Occipital lobe (tissue), 2 donors: ENCODE results near the gene PMPCA. TPM values are rescaled to one million over a fixed set of nuclear protein-coding genes. Genes with fewer than 3 reads are reported as not detected.
"Not testable (repeated sequence)": the region's sequence is repeated elsewhere in the genome, so short reads cannot be mapped to it uniquely, and the experiment has no call there.

Source experiments
- DNase-seq: peaks from one replicate; lab custom pipeline; 2025; lab: John Stamatoyannopoulos, UW
- total RNA-seq: library from RNA; depleted of rRNA; stranded (reverse); fragments of >200 nt; gene quantifications from one replicate; pipeline ENCODE4 v1.2.3, GENCODE V29; 2014

The PMPCA gene
- total RNA-seq, 1 donor from 2014 or later, result 23.6 TPM

DNA sequence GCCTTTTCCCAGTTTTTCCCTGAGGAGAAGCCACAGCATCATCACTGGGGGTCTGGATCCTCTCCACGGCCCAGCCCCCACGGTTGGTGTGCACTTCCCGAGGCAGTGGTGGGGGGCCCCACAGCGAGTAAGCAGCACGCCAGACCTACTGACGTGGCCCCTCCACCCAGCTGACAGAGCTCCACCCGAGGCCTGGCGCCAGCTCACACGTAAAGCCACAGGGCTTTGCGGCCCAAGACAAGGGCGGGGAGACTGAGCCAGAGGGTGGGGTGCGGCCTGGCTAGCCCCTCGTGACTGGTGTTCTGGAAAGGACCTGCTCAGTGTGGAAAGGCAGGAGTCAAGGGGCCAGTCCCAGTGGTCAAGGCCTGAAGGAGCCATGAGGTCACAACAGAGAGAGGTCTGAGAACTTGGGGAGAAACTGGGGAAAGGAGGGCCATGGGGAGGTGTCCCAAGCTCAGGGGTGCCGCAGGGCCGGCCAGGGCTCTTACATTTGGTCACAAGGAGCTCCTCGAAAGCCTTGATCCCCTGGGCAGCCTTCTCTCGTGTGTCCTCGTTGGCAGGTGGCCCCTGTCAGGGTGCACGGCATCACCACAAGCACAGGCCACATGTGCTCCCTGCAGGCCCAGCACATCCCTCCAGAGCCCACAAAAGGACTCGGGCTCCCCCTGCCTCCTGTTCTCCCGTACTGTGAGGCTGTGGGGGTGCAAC is 16.0 kb upstream of the PMPCA start:
- no peak for DNase-seq

DNA sequence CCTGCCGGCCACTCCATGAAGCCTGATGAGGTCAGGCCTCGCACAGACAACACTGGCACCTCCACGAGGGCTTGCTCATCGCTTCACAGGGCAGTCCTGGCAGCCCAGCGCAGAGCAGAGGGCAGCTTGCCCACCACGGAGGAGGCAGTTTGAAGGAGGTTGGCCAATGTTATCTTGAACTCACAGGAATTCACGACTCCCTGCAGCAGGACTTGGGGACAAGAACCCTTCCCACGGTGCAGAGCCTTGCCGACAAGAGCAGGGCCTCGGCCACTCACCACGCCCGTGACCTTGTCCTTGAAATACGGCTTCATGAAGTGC is 15.5 kb upstream of the PMPCA start:
- DNase-seq, result no peak

DNA sequence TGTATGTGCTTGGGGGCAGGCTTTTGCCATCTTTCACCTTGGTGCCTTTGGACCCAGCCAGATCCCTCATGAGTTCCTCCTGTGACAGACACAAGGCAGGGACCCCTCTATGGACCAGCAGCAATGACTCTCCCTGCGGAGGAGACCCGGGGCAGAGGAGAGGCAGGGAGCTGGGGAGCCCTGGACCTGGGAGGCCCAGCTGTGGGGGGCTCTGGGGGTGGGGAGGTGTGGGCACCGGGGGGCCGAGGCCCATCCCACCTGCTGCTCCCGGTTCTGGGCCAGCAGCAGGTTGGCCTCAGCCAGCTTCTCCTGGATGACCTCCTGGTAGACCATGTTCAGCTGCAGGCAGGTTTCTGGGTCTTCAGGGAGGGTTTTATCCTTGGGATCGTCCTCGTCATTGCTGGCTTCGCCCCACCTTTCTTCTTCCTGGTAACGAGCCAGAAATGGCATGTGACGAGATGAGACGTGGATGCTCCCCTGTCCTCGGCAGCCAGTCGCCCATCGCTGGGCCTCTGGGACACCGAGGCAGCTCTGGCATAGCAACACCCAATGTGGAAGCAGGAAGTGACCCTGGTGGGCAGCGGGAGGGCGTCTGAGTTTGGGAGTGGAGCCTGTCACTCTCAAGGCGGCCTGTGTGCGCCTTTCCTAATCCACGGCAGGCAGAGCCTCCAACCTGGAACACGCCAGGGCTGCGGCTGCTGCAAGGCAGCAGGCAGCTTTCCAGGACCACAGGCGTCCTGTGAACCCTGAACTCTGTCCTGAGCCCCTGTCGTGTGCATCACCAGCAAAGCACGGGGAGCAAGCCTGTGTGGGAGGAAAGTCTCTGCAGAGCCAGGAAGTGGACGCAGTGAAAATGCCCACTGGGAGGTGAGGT is 14.9 kb upstream of the PMPCA start:
- no peak for DNase-seq

DNA sequence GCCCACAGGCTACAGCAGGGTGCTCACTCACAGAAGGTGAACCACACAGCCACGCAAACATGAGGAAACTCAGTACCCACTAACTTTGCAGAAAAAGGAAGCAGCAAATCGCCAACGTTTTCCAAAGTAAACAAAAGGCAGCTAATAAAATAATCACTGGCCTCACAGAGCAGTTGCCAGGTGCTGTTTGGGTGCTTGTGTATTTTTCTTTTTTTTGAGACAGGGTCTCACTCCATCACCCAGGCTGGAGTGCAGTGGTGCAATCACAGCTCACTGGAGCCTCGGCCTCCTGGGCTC is 14.3 kb upstream of the PMPCA start:
- no peak for DNase-seq

DNA sequence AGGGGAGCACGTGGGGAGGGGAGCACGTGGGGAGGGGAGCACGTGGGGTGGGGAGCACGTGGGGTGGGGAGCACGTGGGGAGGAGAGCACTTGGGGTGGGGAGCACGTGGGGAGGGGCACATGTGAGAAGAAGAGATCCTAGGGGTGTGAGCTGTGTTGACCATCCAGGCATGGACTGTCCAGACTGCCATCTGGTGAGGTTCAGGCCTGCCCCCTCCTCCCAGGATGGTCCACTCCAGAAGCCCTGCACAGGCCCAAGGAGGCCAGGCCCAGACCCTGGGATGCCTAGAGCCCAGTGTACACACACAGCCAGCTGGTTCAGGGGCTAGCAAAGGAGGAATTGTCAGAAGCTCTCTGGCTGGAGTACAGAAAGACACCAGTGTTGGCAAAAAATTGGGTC is 12.8 kb upstream of the PMPCA start:
- no peak for DNase-seq

DNA sequence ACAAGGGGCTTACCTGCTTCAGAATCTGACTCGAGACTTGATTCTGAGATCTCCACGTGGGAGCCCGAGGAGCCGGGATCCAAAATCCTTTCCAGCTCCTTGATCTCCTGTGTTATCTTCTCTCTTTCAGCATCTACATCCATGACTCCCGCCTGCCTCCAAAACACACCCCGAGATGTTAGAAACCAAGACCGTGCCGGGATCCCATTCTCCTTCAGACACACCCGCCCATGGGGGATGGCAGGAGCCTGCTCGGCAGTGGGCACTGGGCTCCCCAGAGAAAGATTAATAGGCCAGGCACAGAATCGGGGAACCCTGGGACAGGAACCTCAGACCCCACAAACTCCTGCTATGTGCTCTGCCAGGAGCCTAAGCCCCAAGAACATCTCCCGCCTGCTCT is 12.2 kb upstream of the PMPCA start:
- no peak for DNase-seq

DNA sequence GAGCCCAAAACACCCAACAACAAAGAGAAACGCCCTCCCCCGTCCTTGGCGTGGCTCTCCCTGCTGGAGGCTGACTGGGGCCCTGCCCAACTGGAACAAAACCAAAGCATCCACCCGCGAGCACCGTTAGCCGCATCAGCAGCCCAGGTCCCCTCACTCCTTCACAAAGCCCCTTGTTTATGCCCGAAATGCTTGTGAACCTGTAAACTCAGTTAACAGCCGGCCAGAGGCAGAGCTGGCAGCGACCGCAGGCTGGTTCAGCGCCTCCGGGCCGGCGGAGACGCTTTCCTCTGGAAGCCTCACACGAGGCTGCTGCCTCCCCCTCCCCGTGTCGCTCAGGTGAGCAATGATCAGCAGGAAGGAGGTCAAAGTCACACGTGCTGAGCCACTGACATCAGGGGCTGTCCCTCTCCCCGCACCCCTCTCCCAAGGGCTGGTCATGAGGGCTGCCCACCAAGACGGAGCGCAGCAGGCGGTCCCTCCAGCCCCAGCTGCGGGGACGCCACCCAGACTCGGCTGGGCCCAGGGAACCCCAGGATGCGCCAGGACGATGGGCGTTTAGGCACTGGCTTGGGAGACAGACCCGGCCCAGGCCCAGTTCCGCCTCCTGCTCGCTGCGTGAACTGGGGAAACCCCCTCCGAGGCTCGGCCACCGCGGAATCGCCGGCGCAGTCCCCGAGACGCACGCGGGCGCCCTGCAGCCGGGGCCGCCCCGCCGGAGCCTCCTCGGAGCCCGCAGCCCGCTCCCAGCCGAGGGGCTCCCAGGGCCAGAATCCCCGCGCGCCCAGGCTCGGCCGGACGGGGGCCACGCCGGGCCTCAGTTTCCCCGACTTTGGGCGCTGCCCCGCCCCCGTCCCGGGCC is 11.1 kb upstream of the PMPCA start:
- no peak for DNase-seq

DNA sequence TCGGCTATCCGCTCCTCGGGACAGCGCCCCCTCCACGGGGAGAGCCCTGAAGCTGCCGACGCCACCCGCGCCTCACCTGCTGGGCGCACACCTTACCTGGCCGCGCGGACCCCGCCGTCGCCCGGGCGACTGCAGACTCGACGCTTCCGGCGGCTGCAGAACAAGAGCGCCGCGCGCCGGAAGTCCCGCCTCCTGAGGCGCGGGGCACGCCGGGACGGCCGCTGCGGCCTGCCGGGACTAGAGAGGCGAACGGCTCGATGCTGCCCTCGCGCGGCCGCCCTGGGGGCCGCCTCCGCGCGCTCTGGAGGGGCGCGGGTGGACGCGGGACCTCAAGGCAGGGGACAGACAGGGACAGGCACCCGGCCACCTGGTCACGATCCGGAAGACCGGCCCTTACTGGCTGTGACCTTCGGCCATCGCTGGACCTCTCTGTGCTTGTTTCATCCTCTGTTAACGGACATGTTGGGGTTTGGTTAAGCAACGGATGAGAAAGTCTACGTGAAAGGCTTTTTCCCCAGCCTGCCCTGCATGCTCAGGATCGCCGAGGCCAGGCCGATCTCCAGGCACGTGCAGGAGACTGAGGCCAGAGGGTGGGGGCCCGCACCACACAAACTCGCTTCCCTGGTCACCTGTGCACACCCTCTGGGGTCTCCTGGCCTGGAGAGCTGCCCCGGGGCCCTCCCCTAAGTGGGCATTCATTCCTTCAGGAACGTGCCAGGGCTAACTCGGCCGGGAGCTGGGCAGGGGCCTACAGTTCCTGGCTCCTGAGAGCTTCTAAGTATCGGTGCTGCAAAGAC is 10.2 kb upstream of the PMPCA start, which contains the start of gene SNAPC4:
Gene SNAPC4 (minus strand): TSS at position 133 of the 797 bp plus-strand sequence. CDS start 1,742 bp downstream, outside the sequence.
- DNase-seq, result peak; percentile 67

DNA sequence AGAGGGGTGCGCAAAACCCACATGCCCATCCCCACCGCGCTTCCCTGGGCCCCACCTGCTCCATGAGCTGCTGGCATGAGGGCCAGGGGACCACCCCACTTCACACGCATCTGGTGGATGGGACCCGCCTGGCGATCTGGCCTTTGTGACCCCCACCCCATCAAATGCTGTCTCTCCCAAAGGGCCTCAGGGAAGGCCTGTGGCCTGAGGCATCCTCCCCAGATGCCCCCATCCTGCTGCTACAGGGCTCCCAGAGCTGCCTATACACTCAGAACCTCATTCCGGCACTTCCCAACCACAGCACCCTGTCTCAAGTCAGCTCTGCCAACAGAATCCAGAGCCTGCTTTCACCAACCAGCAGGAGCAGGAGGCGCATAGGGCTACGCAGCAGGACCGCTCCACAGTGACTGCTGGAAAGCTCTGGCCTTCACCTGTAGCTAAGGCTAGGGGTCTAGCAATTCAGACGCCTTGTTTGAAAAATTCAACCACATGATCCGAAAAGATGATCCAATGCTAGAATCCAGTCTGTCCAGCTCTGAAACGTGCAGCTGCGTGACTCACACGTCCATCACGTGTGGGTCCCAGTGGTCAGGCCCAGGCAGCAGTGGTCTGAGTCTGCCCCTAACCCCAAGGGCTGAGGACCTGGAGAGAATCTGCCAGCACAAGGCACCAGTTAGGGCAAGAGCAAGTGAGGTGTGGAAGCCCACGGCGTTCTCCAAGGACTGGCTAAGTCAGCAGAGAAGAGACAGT is 9.1 kb upstream of the PMPCA start:
- DNase-seq, result no peak

DNA sequence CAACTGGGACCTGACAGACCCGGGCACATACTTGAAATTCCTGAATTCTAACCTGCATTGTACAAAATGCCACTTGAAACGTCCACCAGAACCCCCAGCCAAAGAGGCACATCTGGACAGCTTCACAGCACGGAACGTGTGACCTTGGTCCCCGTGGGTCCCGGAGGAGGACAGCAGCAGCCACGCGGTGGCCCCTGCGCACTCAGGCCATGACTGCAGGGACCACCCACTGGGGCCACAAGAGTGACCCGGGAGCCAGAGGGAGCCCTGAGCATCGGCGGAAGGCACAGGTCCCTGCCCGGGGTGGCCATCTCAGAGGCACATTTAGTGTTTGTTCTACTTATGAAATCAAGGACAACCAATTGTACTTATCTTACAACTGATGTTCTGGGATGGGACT is 8.4 kb upstream of the PMPCA start:
- no peak for DNase-seq

DNA sequence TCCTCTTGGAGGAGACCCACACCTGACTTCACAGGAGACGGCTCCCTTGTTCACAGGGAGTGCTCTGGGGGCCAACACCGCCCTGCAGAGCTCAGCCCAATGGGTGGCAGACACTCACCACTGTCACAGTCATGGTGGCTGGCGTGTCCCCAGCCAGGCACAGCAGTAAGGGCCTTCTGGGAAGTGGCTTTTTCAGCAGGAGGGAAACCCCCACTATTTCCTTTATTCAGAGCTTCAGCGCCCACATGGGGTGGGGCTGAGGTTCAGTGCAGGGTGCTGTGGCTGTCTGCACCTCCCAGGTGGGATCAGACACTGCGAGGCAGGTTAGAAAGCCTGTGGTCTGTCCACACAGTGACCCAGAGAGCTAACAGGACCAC is 6.9 kb upstream of the PMPCA start:
- no peak for DNase-seq

DNA sequence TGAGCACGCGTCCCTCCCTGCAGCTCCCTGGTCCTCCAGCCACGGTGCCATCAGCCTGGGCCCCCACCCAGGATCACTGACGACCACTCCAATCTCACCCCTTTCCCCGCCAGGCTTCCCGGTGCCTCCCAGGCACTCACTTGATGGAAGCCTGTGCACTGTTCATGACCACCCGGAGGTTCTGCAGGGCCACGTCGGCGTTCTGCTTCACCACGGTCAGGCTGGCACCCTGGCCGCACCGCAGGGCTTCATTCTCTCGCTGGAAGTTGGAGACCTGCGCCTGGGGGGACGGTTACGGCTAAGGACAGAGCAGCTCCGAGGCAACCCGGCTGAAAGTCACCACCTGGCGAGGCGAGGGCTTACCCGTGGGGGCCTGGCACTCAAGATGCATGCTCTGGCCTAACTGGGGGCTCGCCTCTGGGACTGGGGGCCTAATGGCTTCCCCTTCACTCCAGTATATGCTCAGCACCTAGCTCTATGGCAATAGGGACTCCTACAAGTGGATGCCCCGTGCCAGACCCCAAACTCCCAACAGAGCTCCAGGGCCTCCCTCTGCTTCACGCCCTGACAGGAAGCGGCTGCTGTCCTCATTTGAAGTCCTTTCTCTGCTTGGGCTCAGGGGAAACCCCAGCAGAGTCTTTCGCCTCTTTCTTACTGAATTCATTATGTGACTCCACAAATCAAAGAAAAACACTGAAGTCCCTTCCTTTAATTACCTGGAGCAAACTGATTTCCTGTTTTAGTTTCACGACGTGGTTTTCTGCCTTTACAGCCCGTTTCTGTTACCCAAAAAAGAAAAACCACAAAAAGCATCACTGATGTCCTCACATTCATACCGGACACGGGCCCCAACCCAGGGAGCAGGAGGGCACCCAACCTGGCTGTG is 6.3 kb upstream of the PMPCA start:
- no peak for DNase-seq

DNA sequence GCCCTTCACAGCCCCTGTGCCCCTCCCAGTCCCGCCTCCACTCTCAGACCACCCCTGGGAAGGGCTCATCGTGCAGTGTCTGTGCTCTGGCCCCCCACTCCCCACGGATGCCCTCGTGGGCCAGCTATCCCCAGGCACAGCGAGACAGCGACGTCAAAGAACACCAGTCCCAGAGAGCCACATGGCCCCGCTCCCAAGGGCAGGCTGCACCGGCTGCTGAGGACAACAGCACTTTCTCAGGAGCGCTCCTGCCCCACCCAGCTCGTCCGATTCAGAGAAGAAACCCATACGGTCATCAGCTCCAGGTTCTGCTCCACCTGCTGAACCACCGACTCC is 5.7 kb upstream of the PMPCA start:
- DNase-seq, result no peak

DNA sequence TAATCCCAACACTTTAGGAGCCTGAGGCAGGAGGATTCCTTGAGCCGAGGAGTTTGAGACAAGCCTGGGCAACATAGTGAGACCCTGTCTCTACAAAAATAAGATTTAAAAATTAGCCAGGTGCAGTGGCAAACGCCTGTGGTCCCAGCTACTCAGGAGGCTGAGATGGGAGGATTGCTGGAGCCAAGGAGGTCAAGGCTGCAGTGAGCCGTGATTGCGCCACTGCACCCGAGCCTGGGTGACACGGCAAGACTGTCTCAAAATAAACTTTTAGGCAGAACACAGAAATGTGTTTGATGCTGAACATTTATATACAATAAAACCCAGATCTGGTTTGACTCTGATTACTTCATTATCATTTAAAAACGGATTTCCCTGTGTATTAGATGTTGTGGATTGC is 5.0 kb upstream of the PMPCA start:
- no peak for DNase-seq

DNA sequence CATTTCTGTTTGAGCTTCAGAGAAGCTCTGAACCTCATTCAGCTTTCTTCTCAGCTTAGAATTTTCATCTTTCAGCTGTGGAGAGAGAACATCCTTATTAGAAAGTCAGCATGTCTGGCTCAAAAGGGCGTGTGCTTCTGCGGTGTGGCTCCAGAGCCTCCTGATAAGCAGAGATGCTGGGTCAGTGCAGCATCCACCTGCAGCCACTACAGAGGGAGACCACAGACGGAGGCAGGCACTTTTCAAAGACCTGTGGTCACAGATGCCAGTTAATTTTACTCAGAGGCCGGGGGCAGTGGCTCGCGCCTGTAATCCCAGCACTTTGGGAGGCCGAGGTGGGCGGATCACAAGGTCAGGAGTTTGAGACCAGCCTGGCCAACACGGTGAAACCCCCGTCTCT is 4.6 kb upstream of the PMPCA start:
- not testable (repeated sequence) for DNase-seq

DNA sequence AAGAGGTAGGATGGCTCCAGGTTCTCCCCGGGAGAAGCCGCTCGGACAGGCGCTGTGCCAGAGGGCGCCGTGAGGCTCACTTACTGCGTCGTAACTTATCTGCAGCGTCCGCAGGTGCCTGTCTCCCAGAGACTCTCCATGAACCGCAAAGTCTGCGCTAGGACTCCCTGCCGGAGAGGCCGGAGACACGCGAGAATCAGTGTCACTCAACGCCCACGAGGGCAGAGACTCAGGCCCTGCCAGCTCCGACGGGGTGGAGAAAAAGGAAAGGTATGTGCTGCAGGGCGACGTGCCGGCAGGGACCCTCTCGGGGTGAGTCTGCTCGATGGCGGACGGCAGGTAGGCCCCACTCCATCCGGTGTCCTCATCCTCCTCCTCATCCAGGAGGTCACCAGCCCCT is 3.4 kb upstream of the PMPCA start:
- DNase-seq, result not testable (repeated sequence)

DNA sequence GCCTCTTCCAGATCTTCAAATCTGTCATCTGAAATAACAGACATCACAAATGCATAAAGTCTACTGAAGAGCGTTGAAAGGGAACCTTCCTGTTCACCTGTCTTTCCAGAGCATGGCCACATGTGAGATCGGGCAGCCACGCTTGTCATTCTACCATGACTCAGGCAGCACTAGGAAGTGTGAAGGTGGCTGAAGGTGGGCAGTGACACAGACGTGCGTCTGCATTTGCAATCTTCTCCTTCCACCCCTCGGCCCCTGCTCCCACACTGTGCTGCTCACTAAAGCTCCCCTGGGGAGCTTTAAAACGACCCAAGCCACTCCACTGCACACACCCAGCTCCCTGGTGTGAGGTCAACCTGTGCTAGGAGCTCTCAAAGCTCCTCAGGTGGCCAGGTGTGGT is 2.5 kb upstream of the PMPCA start:
- no peak for DNase-seq

DNA sequence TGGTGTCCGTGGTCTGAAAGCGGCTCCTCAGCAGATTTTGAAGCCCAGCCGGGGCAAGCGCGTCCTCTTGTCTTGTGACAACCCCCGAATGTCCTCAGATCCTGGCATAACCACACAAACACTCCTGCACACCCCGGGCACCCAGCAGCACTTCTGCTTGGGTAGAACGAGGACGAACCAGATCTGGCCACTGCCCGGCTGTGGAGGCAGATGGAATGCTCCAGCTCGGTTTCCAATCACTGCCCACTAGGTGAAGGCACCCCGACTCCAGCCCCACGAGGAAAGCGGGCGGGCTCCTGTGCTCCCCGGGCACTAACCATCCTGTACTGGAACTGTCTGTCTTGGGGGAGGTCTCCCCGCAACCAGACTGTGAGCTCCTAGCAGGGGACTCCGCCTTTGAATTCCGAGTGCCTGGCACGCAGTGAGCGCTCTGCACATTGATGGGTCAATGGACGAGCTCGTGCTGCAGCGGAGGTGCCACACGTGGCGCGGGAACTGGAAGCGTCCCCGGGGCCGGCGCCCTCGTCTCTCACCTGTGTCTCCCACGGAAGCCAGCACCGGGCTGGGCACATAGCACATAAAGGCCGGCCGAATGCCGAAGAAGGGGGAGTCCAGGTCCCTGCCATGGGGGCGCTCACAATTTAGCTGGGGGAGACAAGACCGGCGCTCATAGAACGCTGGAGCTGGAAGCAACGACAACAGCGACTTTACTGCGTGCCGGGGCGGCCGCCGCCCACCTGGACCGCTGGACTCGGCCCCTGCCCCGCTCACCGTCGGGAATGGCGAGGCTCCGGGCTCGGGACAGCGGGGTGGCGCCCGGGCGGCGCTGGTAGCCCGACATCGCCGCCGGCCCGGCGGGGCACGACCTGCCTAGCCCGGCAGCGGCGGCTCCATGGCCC is 652 bp upstream of the PMPCA start:
- peak; percentile 51 for DNase-seq

DNA sequence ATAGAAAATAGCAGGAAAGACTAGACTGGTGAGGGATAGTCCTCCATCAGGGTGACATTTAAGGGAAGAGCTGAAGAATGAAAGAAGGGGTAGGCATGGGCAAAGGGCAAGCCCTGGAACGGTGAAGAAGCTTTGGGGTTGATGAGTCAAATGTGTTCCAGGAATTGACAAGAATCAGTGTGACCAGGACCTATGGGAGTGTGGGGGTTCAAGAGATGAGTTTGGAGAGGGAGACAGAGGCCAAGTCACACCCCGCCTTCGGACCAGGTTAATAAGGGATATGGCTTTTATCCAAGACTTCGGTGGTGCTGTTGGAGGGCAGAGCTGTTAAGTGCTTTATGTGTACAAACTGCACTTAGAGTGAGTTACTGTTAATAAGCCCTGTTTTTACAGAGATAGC is 920 bp downstream of the PMPCA start:
- no peak for DNase-seq
